ENCODE results near the gene TRAP1. TPM values are rescaled to one million over a fixed set of nuclear protein-coding genes. Genes with fewer than 3 reads are reported as not detected.
"Not testable (repeated sequence)": the region's sequence is repeated elsewhere in the genome, so short reads cannot be mapped to it uniquely, and the experiment has no call there.

The TRAP1 gene
- total RNA-seq, 8 experiments from 2014 or later: 76.9 to 215 (median 99.6) TPM

GRCh38 chr16:3625911-3626732, 91.2 kb downstream of the TRAP1 start:
- no peaks in the 10 kb centered on the region for H3K4me1 ChIP-seq (replicated peaks in 1 of 2)
- H3K4me3 ChIP-seq: no peak overlapping the region
- in situ Hi-C loops (cut with MboI; ENCODE audit: low pct_unique_long_range_greater_than_20kb in 2 of 9, low sequenced_read_pairs in 9 of 9, unreplicated experiment in 9 of 9): no loop called here
- no peak overlapping the region for H3K27ac ChIP-seq
- WGBS, 10 experiments: 40 to 100% (median 81%) methylated on average over 1 to 4 of the region's 4 CpGs; no CpG with 5 or more reads in 2 of the 10 experiments
- peak in 1 of 8 experiments; percentile 23 for ATAC-seq (replicated peaks in 6 of 8)

- H3K4me1 ChIP-seq (replicated peaks in 1 of 2): no peaks in the 10 kb centered on the region
- WGBS, 10 experiments: 75 to 100% (median 92%) methylated on average over 1 to 5 of the region's 5 CpGs; no CpG with 5 or more reads in 4 of the 10 experiments
- in situ Hi-C loops (cut with MboI; ENCODE audit: low pct_unique_long_range_greater_than_20kb in 2 of 9, low sequenced_read_pairs in 9 of 9, unreplicated experiment in 9 of 9): no loop called here
- no peak for ATAC-seq (replicated peaks in 6 of 8)
- H3K4me3 ChIP-seq: no peak overlapping the region
- no peak overlapping the region for H3K27ac ChIP-seq
Measured at GRCh38 chr16:3625331-3625730, 92.0 kb downstream of the TRAP1 start.

- WGBS, 10 experiments: 67 to 100% (median 89%) methylated on average over 1 to 3 of the region's 3 CpGs; no CpG with 5 or more reads in 1 of the 10 experiments
- Histone ChIP-seq H3K4me3 (no peak overlapping the region), H3K27ac (no peak overlapping the region), H3K4me1 (replicated peaks in 1 of 2) (no peaks in the 10 kb centered on the region)
- in situ Hi-C loops (cut with MboI; ENCODE audit: low pct_unique_long_range_greater_than_20kb in 2 of 9, low sequenced_read_pairs in 9 of 9, unreplicated experiment in 9 of 9): no loop called here
- ATAC-seq (replicated peaks in 6 of 8): peak in 1 of 8 experiments; percentile 70
Measured at GRCh38 chr16:3623642-3624041, 93.7 kb downstream of the TRAP1 start.

- no peak overlapping the region for H3K4me3 ChIP-seq
- H3K27ac ChIP-seq: no peak overlapping the region
- H3K4me1 ChIP-seq (replicated peaks in 1 of 2): no peaks in the 10 kb centered on the region
- in situ Hi-C loops (cut with MboI; ENCODE audit: low pct_unique_long_range_greater_than_20kb in 2 of 9, low sequenced_read_pairs in 9 of 9, unreplicated experiment in 9 of 9): no loop called here
- no peak for ATAC-seq (replicated peaks in 6 of 8)
- 83 to 100% (median 100%) methylated on average over 1 to 3 of the region's 3 CpGs; no CpG with 5 or more reads in 3 of the 10 experiments for WGBS, 10 experiments
Measured at GRCh38 chr16:3618769-3619141, 98.6 kb downstream of the TRAP1 start.

GRCh38 chr16:3612510-3613466, 104.5 kb downstream of the TRAP1 start:
- in situ Hi-C loops (cut with MboI; ENCODE audit: low pct_unique_long_range_greater_than_20kb in 2 of 9, low sequenced_read_pairs in 9 of 9, unreplicated experiment in 9 of 9): no loop called here
- peak overlapping the region; percentile 65 to 96 (median 82) for H3K4me3 ChIP-seq
- peaks cover 9 to 14% of the 10 kb centered on the region in 2 donors for H3K4me1 ChIP-seq (replicated peaks in 1 of 2)
- H3K27ac ChIP-seq: no peak overlapping the region
- ATAC-seq (replicated peaks in 6 of 8): no peak
- 20 to 100% (median 78%) methylated on average over 1 to 23 of the region's 34 CpGs for WGBS, 10 experiments

- ATAC-seq (replicated peaks in 6 of 8): peak; percentile 88 to 95 (median 93)
- Histone ChIP-seq H3K4me1 (replicated peaks in 1 of 2) (peaks cover 9 to 14% of the 10 kb centered on the region in 2 donors), H3K27ac (peak within 1 kb of the TSS; percentile 61 to 83), H3K4me3 (peak within 1 kb of the TSS; percentile 65 to 96 (median 82))
- WGBS, 10 experiments: 0 to 3% (median 0%) methylated on average over 4 to 18 of the region's 86 CpGs; no CpG with 5 or more reads in 5 of the 10 experiments
- in situ Hi-C loops (cut with MboI; ENCODE audit: low pct_unique_long_range_greater_than_20kb in 2 of 9, low sequenced_read_pairs in 9 of 9, unreplicated experiment in 9 of 9): no loop called here
Measured at GRCh38 chr16:3611146-3611975, 106.0 kb downstream of the TRAP1 start, which contains the start of gene SLX4. Gene SLX4 (minus strand): TSS chr16:3611606. CDS start chr16:3608964, 2,642 bp downstream.

- H3K4me1 ChIP-seq (replicated peaks in 1 of 2): peaks cover 9 to 14% of the 10 kb centered on the region in 2 donors
- peak overlapping the region in 1 of 2 donors; percentile 61 for H3K27ac ChIP-seq
- WGBS, 10 experiments: 0 to 28% (median 0%) methylated on average over 1 to 6 of the region's 10 CpGs; no CpG with 5 or more reads in 5 of the 10 experiments
- H3K4me3 ChIP-seq: peak overlapping the region; percentile 65 to 96 (median 82)
- no peak for ATAC-seq (replicated peaks in 6 of 8)
- in situ Hi-C loops (cut with MboI; ENCODE audit: low pct_unique_long_range_greater_than_20kb in 2 of 9, low sequenced_read_pairs in 9 of 9, unreplicated experiment in 9 of 9): no loop called here
Measured at GRCh38 chr16:3610698-3611145, 106.6 kb downstream of the TRAP1 start.

- in situ Hi-C loops (cut with MboI; ENCODE audit: low pct_unique_long_range_greater_than_20kb in 2 of 9, low sequenced_read_pairs in 9 of 9, unreplicated experiment in 9 of 9): no loop called here
- peaks cover 9 to 14% of the 10 kb centered on the region in 2 donors for H3K4me1 ChIP-seq (replicated peaks in 1 of 2)
- no peak for ATAC-seq (replicated peaks in 6 of 8)
- peak overlapping the region; percentile 65 to 96 (median 82) for H3K4me3 ChIP-seq
- H3K27ac ChIP-seq: no peak overlapping the region
- WGBS, 10 experiments: 20 to 88% (median 76%) methylated on average over 1 to 14 of the region's 14 CpGs; no CpG with 5 or more reads in 1 of the 10 experiments
Measured at GRCh38 chr16:3609895-3610697, 107.2 kb downstream of the TRAP1 start.

GRCh38 chr16:3608976-3609375, 108.3 kb downstream of the TRAP1 start:
- WGBS, 10 experiments: 80 to 98% (median 90%) methylated on average over 1 to 13 of the region's 13 CpGs; no CpG with 5 or more reads in 1 of the 10 experiments
- ATAC-seq (replicated peaks in 6 of 8); H3K4me3 ChIP-seq; H3K27ac ChIP-seq; in situ Hi-C loops (cut with MboI; ENCODE audit: low pct_unique_long_range_greater_than_20kb in 2 of 9, low sequenced_read_pairs in 9 of 9, unreplicated experiment in 9 of 9): not testable (repeated sequence)
- H3K4me1 ChIP-seq (replicated peaks in 1 of 2): peaks cover 9 to 14% of the 10 kb centered on the region in 2 donors

- no peak overlapping the region for H3K4me3 ChIP-seq
- WGBS, 10 experiments: 47 to 100% (median 92%) methylated on average over 1 to 5 of the region's 5 CpGs; no CpG with 5 or more reads in 3 of the 10 experiments
- no peak for ATAC-seq (replicated peaks in 6 of 8)
- in situ Hi-C loops (cut with MboI; ENCODE audit: low pct_unique_long_range_greater_than_20kb in 2 of 9, low sequenced_read_pairs in 9 of 9, unreplicated experiment in 9 of 9): no loop called here
- no peak overlapping the region for H3K27ac ChIP-seq
- H3K4me1 ChIP-seq (replicated peaks in 1 of 2): peaks cover 9 to 14% of the 10 kb centered on the region in 2 donors
Measured at GRCh38 chr16:3608069-3608468, 109.3 kb downstream of the TRAP1 start.
